Measurements from ENCODE around the gene EEA1.

DNA sequence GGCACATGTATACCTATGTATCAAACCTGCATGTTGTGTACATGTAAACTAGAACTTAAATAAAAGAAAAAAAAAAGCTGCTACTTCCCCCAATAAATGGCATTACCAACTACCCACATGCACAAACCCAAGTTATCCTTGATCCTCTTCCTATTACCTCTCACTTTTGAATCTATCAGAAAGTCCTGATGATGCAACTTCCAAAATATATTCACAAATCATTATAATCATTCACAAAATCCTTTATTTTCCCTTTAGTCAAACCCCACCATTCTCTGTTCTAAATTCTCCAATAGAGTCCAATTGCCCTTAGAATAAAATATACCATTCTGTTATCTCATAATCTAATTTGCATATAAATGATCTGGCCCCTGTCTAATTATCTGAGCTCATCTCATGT is 134.3 kb downstream of the EEA1 start:
- no peak for TF ChIP-seq NFRKB (IDR thresholded peaks at IDR 0.05)
- no peak for TF ChIP-seq FOXM1 (IDR thresholded peaks at IDR 0.05; ENCODE audit: borderline replicate concordance)
- TF ChIP-seq BHLHE40 (IDR thresholded peaks at IDR 0.05; ENCODE audit: borderline replicate concordance), result no peak
- no peak for TF ChIP-seq SP1 (IDR thresholded peaks at IDR 0.05)
- TF ChIP-seq ZNF384 (IDR thresholded peaks at IDR 0.05), result no peak
- TF ChIP-seq FOXA1 (IDR thresholded peaks at IDR 0.05), result no peak
- no peak for TF ChIP-seq ARNT (IDR thresholded peaks at IDR 0.05)
- TF ChIP-seq L3MBTL2 (conservative IDR thresholded peaks at IDR 0.05), result no peak
- TF ChIP-seq TARDBP (IDR thresholded peaks at IDR 0.05), result no peak
- TF ChIP-seq FOXK2 (IDR thresholded peaks at IDR 0.05), result no peak

Measured in HEK293T (cell line).